NCI-H2171 (cell line): ENCODE measurements around the gene NUPR1.
"Not testable (repeated sequence)": the region's sequence is repeated elsewhere in the genome, so short reads cannot be mapped to it uniquely, and the experiment has no call there.

Experiments used
- DNase-seq: peaks from one replicate; lab custom pipeline; 2025; lab: John Stamatoyannopoulos, UW

Gene NUPR1

GRCh38 chr16:28538733-28539596 lies at the start of gene NUPR1:
TSS of gene NUPR1 (minus strand) at chr16:28538974. CDS start at chr16:28538907, 67 bp downstream.
- no peak for DNase-seq

- DNase-seq = no peak
Observed at GRCh38 chr16:28587386-28587785, 48.6 kb upstream of the NUPR1 start.

- no peak for DNase-seq
Observed at GRCh38 chr16:28586466-28586865, 47.7 kb upstream of the NUPR1 start.

GRCh38 chr16:28585674-28586073 lies 46.9 kb upstream of the NUPR1 start:
- DNase-seq = no peak

- no peak for DNase-seq
Observed at GRCh38 chr16:28580726-28581315, 42.0 kb upstream of the NUPR1 start.

GRCh38 chr16:28575446-28576109 lies 36.8 kb upstream of the NUPR1 start:
- DNase-seq = no peak

- no peak for DNase-seq
Observed at GRCh38 chr16:28574925-28575324, 36.2 kb upstream of the NUPR1 start.

GRCh38 chr16:28573738-28574718 lies 35.3 kb upstream of the NUPR1 start:
- DNase-seq = no peak

GRCh38 chr16:28572696-28573510 lies 34.1 kb upstream of the NUPR1 start:
- no peak for DNase-seq

- DNase-seq = no peak
Observed at GRCh38 chr16:28569968-28570752, 31.4 kb upstream of the NUPR1 start.

GRCh38 chr16:28569021-28569420 lies 30.2 kb upstream of the NUPR1 start:
- DNase-seq = no peak

- no peak for DNase-seq
Observed at GRCh38 chr16:28567292-28567691, 28.5 kb upstream of the NUPR1 start.

- not testable (repeated sequence) for DNase-seq
Observed at GRCh38 chr16:28566233-28566925, 27.6 kb upstream of the NUPR1 start.

- DNase-seq = no peak
Observed at GRCh38 chr16:28563218-28563617, 24.4 kb upstream of the NUPR1 start.

- DNase-seq = no peak
Observed at GRCh38 chr16:28562199-28562598, 23.4 kb upstream of the NUPR1 start.

GRCh38 chr16:28561557-28562187 lies 22.9 kb upstream of the NUPR1 start:
- DNase-seq = no peak

- no peak for DNase-seq
Observed at GRCh38 chr16:28558456-28558855, 19.7 kb upstream of the NUPR1 start.

GRCh38 chr16:28556914-28557320 lies 18.1 kb upstream of the NUPR1 start:
- no peak for DNase-seq

GRCh38 chr16:28555561-28555960 lies 16.8 kb upstream of the NUPR1 start:
- no peak for DNase-seq
